BJ (cell line): ENCODE measurements around the gene PTGR1. TPM values are rescaled to one million over a fixed set of nuclear protein-coding genes. Genes with fewer than 3 reads are reported as not detected.

Experiments used
- CTCF ChIA-PET: fragments of 350-600 bp; formaldehyde crosslinking; extraction: SDS; loops from one replicate; lab custom pipeline; 2021; ENCODE audit warnings: antibody characterized with exemption, inconsistent platforms; lab: Yijun Ruan, JAX
- POLR2A ChIA-PET: fragments of 300-600 bp; sonication (Branson Sonifier 250); formaldehyde crosslinking; extraction: SDS; loops from one replicate; lab custom pipeline; 2021; ENCODE audit warnings: antibody characterized with exemption; lab: Charles Lee
- DNase-seq: peaks from one replicate; pipeline ENCODE4 v3.0.0-alpha.2; 2011; ENCODE audit warnings: low read depth
- H3K27me3 ChIP-seq: 2 replicates; pipeline ENCODE4 v1.6.0; 2011; ENCODE audit warnings: low read length; ENCODE audit not compliant: control insufficient read depth, insufficient read depth
- H3K36me3 ChIP-seq: 2 replicates; pipeline ENCODE4 v1.5.1; 2011; ENCODE audit warnings: low read length; ENCODE audit not compliant: control insufficient read depth, insufficient read depth
- H3K4me3 ChIP-seq: 2 replicates; pipeline ENCODE4 v1.5.1; 2011; ENCODE audit warnings: low read depth, mild to moderate bottlenecking, control low read depth, low read length
- CTCF ChIP-seq: IDR thresholded peaks from 2 replicates; pipeline ENCODE4 v1.5.1; 2011; ENCODE audit warnings: low read depth, mild to moderate bottlenecking, control low read depth, inconsistent platforms, low read length, moderate library complexity; ENCODE audit not compliant: insufficient read depth
- polyA plus RNA-seq: library from polyadenylated mRNA; depleted of rRNA; stranded (reverse); fragments of >200 nt; gene quantifications from 2 replicates; pipeline ENCODE4 v1.2.3, GENCODE V29; 2011; rRNA removed

Gene PTGR1
- polyA plus RNA-seq, 1 experiment: 49.3 TPM

GRCh38 chr9:111525056-111525977 lies 74.1 kb downstream of the PTGR1 start, which contains the start of gene ZNF483:
Gene ZNF483 (plus strand): TSS chr9:111525179. CDS start chr9:111527396, 2,217 bp downstream.
- DNase-seq: peak; percentile 13
- H3K4me3 ChIP-seq: peak within 1 kb of the TSS; percentile 71
- ChIA-PET CTCF (interaction anchor here (1.0 to 1.3 kb wide), 2 partner anchors 10 to 40 kb away, joined by 3 read pairs; no protein-coding TSS in a partner anchor), POLR2A (interaction anchor here (0.6 kb wide), 2 partner anchors 19 to 1353 kb away, joined by 3 to 6 read pairs; no protein-coding TSS in a partner anchor)
- no peaks in the 10 kb centered on the region for H3K36me3 ChIP-seq
- H3K27me3 ChIP-seq: no peaks in the 10 kb centered on the region; the same call in 1 of the 2 replicates
- TF ChIP-seq CTCF: no peak

- ChIA-PET CTCF (no interaction called here), POLR2A (interaction anchor here (0.6 to 0.7 kb wide), 2 partner anchors 18 to 252 kb away, joined by 4 to 6 read pairs; no protein-coding TSS in a partner anchor)
- Histone ChIP-seq H3K36me3 (no peaks in the 10 kb centered on the region), H3K4me3 (peak overlapping the region; percentile 71), H3K27me3 (no peaks in the 10 kb centered on the region; the same call in 1 of the 2 replicates)
- no peak for TF ChIP-seq CTCF
- no peak for DNase-seq
Measured at GRCh38 chr9:111524731-111525055, 74.8 kb downstream of the PTGR1 start.

- Histone ChIP-seq H3K4me3 (no peak overlapping the region), H3K27me3 (no peaks in the 10 kb centered on the region), H3K36me3 (no peaks in the 10 kb centered on the region)
- TF ChIP-seq CTCF: no peak
- ChIA-PET POLR2A (no interaction called here), CTCF (interaction anchor here (0.9 to 1.2 kb wide), 2 partner anchors 9 to 22 kb away, joined by 3 read pairs; partner anchors contain the start of gene ZNF483)
- no peak for DNase-seq
Measured at GRCh38 chr9:111516061-111516465, 83.4 kb downstream of the PTGR1 start.

GRCh38 chr9:111514967-111515366 lies 84.5 kb downstream of the PTGR1 start:
- TF ChIP-seq CTCF: no peak
- Histone ChIP-seq H3K27me3 (no peaks in the 10 kb centered on the region), H3K36me3 (no peaks in the 10 kb centered on the region), H3K4me3 (no peak overlapping the region)
- DNase-seq: no peak
- CTCF ChIA-PET: interaction anchor here (1.2 kb wide), 1 partner anchor 10 kb away, joined by 3 read pairs; the partner anchor contains the start of gene ZNF483
- POLR2A ChIA-PET: no interaction called here

Other genes starting within 250 kb of the PTGR1 start
- 54.3 and 70.3 TPM in 2 replicates for gene ECPAS, start 115.3 kb downstream of the PTGR1 start, polyA plus RNA-seq
- 0.69 and 0.70 TPM in 2 replicates for gene ZNF483, start 74.5 kb downstream of the PTGR1 start, polyA plus RNA-seq
- 4.9 and 6.9 TPM in 2 replicates for gene DNAJC25, start 31.7 kb upstream of the PTGR1 start, polyA plus RNA-seq
- 48.4 and 68.0 TPM in 2 replicates for gene GNG10, start 62.0 kb upstream of the PTGR1 start, polyA plus RNA-seq
- not detected in 2 replicates for gene SHOC1, start 195.3 kb upstream of the PTGR1 start, polyA plus RNA-seq